Brain microvascular endothelial cell (primary cell): ENCODE results near the gene RELL2.

Experiments used
- DNase-seq: peaks from one replicate; pipeline ENCODE4 v3.0.0-alpha.2; 2020
- H3K27ac ChIP-seq: fragments of 250-450 bp; sonication (Bioruptor Pico); 2 replicates; pipeline ENCODE4 v1.5.1; 2020; ENCODE audit warnings: mild to moderate bottlenecking, moderate library complexity
- H3K27me3 ChIP-seq: fragments of 250-450 bp; sonication (Bioruptor Pico); replicated peaks from 2 replicates; pipeline ENCODE4 v1.5.1; 2020; ENCODE audit warnings: mild to moderate bottlenecking
- H3K36me3 ChIP-seq: fragments of 250-450 bp; sonication (Bioruptor Pico); replicated peaks from 2 replicates; pipeline ENCODE4 v1.5.1; 2020; ENCODE audit warnings: mild to moderate bottlenecking
- H3K4me3 ChIP-seq: 2 replicates; pipeline ENCODE4 v1.5.1; 2011; ENCODE audit warnings: low read depth, mild to moderate bottlenecking, control low read depth, low read length, moderate library complexity
- in situ Hi-C: cut with HindIII; loops from 2 replicates; pipeline ENCODE4 v1.10.0; 2017; ENCODE audit warnings: low sequenced_read_pairs, low pct_ligation_motif_present
- TF ChIP-seq, protein P1 (sequence below): IDR thresholded peaks from 2 replicates; pipeline ENCODE4 v1.5.1; 2011; ENCODE audit warnings: low read depth, mild to moderate bottlenecking, moderate library complexity, low read length, control low read depth, inconsistent platforms; ENCODE audit errors: missing control alignments

Gene RELL2

DNA sequence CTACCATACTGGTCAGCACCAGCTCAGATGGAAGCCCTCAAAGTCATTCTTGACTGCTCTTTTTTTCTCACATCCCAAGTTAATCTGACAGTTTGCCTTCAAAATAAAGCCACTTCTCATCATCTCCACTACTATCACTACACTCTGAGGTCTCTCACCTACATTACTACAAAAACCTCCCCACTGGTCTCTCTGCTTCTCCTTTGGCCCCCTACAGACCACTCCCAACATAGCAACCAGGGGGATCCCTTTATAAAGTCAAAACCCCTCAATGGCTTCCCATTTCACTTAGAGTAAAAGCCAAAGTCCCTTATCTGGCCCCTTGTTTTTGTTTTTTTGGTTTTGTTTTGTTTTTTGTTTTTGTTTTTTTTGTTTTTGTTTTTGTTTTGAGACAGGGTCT is 40.6 kb downstream of the RELL2 start:
- H3K36me3 ChIP-seq: peaks cover 17% of the 10 kb centered on the region
- H3K27ac ChIP-seq: no peak overlapping the region
- no peak overlapping the region for H3K4me3 ChIP-seq
- no peaks in the 10 kb centered on the region for H3K27me3 ChIP-seq
- in situ Hi-C loops: no loop called here
- DNase-seq: no peak
- TF ChIP-seq, protein P1, sequence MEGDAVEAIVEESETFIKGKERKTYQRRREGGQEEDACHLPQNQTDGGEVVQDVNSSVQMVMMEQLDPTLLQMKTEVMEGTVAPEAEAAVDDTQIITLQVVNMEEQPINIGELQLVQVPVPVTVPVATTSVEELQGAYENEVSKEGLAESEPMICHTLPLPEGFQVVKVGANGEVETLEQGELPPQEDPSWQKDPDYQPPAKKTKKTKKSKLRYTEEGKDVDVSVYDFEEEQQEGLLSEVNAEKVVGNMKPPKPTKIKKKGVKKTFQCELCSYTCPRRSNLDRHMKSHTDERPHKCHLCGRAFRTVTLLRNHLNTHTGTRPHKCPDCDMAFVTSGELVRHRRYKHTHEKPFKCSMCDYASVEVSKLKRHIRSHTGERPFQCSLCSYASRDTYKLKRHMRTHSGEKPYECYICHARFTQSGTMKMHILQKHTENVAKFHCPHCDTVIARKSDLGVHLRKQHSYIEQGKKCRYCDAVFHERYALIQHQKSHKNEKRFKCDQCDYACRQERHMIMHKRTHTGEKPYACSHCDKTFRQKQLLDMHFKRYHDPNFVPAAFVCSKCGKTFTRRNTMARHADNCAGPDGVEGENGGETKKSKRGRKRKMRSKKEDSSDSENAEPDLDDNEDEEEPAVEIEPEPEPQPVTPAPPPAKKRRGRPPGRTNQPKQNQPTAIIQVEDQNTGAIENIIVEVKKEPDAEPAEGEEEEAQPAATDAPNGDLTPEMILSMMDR: peak; percentile 53

DNA sequence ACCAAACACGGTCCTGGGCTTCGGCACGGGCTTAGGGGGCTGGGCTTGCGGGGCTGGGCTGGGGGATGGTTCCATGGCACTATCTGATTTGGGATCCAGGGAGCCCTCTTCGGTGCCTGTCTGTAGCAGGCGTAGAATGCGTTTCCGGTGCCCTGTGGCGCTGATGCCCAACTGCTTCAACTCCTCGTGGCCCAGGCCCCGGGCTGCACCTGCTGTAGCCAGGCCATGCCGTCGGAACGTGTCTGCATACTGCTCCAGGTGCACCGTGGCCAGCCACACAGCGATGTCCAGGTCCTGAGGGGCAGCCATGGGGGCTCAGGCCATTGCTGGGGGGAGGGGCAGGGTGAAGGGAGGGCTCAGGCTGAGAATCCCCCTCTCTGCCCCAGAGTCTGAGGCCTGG is 43.4 kb downstream of the RELL2 start:
- no peak overlapping the region for H3K27ac ChIP-seq
- in situ Hi-C loops: no loop called here
- no peak overlapping the region for H3K4me3 ChIP-seq
- no peak for DNase-seq
- TF ChIP-seq, protein P1: no peak
- H3K27me3 ChIP-seq: no peaks in the 10 kb centered on the region
- peaks cover 3% of the 10 kb centered on the region for H3K36me3 ChIP-seq

DNA sequence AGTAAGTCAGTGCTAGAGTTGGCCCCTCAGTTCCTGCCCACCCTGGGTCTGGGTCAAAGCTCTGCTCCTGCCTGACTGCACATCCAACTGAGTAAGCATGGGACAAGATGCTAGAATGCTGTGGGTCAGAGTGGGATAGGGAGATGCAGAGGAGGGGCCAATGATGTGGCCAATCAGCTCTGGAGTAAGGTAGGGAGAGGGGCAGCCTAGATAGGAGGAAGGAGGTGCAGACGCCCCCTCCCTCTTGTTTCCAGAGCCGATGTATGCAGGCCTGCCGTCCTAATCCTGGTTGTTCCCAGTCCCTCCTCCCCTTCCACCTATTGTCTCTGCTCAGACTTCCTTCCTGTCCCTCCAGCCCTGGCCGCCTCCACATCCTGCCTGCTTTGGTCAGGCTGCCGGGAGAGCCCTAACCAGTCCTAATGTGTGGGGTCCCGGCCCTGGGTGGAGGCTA is 44.0 kb downstream of the RELL2 start:
- TF ChIP-seq, protein P1: no peak
- H3K27me3 ChIP-seq: no peaks in the 10 kb centered on the region
- DNase-seq: peak; percentile 34
- H3K4me3 ChIP-seq: peak overlapping the region; percentile 54
- H3K27ac ChIP-seq: peak overlapping the region; percentile 87
- in situ Hi-C loops: no loop called here
- H3K36me3 ChIP-seq: peaks cover 3% of the 10 kb centered on the region

DNA sequence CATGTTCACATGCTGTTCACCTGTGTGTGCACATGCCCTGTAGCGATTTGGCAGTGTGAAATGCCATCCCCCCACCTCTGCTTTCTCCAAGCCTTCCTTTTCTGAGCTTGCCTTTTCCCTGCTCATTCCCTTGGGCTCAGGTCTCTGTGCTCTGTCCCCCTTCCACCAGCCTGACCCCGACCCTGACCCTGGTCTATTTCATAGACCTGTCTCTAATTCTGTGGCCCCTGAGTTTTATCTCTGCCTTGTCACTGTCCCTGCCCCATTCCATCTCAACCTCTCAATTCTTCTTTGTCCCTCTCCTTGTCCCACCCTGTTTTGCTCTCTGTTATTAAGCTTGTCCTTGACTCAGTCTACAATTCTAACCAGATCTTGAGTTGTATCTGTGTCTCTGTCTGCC is 44.5 kb downstream of the RELL2 start:
- TF ChIP-seq, protein P1: no peak

DNA sequence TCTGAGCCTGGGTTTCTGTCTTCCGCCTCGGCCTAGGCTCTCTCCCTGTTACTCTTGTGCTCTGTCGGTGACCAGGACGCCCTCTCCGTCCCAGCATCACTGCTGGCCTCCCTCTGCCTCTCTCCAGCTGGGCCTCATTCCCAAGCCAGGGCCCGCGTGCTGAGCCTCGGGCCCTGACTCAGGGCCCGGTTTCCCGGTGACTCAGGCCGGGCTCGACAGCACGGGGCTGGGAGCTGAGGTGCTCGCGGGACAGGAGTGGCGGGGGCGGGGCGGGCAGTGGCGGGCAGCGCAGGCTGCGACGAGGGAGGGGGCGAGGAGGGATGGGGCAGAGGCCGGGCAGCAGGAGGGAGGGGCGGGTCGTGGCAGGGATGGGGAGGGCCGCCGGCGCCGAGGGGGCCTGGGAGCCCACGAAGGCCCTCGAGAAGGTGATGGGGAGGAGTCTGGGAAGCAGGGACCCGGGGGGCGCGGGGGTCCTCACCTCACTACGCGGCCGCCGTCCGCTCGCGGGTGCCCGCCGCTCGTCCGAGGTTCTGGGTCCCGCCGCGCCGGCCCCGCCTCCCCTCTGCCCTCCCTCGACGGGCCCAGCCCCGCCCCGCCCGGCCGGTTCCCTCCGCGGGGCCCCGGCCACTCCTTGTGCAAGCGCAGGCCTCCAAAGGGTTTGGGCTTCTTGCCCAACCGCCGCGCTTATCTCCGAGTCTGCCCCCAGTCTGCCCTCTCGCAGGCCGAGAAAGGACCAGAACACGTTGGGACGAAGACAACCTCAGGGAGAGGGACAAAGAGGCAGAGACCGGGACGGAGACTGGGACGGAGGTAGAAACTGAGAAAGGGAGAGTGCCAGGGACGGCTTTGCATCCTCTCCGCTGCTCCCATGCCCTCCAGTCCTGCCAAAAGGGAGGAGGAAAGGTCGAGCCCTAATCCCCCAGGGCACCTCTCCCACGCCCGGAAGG is 45.2 kb downstream of the RELL2 start, which contains the start of gene ARAP3:
ARAP3 (minus strand) TSS at position 536 of the 947 bp plus-strand sequence. CDS start 1,744 bp downstream, outside the sequence.
- in situ Hi-C loops: no loop called here
- peak within 1 kb of the TSS; percentile 54 for H3K4me3 ChIP-seq
- no peaks in the 10 kb centered on the region for H3K27me3 ChIP-seq
- peaks cover 3% of the 10 kb centered on the region for H3K36me3 ChIP-seq
- peak; percentile 81 for DNase-seq
- TF ChIP-seq, protein P1: no peak
- H3K27ac ChIP-seq: peak within 1 kb of the TSS; percentile 87

More for the DNA sequence above, 44.5 kb downstream of the RELL2 start:
- peak overlapping the region; percentile 87 for H3K27ac ChIP-seq
- no peak for DNase-seq
- H3K36me3 ChIP-seq: peaks cover 3% of the 10 kb centered on the region
- no peaks in the 10 kb centered on the region for H3K27me3 ChIP-seq
- in situ Hi-C loops: no loop called here
- peak overlapping the region; percentile 54 for H3K4me3 ChIP-seq
